LNCAP (cell line): ENCODE measurements around the gene SLC5A1.

Experiments
- TF ChIP-seq, protein P1 (sequence below): fragments of 450-650 bp; IDR thresholded peaks from 2 replicates; pipeline ENCODE4 v1.5.1; 2017; ENCODE audit warnings: mild to moderate bottlenecking

SLC5A1 gene

GRCh38 chr22:32050678-32051515 lies 7.8 kb downstream of the SLC5A1 start:
- TF ChIP-seq, protein P1, sequence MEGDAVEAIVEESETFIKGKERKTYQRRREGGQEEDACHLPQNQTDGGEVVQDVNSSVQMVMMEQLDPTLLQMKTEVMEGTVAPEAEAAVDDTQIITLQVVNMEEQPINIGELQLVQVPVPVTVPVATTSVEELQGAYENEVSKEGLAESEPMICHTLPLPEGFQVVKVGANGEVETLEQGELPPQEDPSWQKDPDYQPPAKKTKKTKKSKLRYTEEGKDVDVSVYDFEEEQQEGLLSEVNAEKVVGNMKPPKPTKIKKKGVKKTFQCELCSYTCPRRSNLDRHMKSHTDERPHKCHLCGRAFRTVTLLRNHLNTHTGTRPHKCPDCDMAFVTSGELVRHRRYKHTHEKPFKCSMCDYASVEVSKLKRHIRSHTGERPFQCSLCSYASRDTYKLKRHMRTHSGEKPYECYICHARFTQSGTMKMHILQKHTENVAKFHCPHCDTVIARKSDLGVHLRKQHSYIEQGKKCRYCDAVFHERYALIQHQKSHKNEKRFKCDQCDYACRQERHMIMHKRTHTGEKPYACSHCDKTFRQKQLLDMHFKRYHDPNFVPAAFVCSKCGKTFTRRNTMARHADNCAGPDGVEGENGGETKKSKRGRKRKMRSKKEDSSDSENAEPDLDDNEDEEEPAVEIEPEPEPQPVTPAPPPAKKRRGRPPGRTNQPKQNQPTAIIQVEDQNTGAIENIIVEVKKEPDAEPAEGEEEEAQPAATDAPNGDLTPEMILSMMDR, result no peak

DNA sequence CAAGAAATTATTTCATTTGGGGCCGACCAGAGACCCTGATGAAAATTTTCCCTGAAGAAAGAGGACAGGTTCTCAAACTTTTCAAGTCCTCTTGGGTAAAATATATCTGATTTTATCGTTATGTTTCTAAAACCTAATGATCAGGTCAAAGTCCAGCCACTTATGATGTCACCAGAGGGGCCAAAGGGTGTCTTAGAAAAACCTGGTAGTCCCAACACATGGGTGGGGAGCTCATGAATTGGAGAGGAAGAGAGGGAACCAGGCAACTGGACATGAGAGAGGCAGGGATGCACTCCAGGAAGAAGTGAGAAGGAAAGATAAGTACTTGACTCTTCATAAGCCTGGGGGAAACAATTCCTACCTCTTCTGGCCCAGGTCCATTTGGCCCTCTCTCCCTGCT lies 9.2 kb downstream of the SLC5A1 start:
- TF ChIP-seq, protein P1, result no peak

DNA sequence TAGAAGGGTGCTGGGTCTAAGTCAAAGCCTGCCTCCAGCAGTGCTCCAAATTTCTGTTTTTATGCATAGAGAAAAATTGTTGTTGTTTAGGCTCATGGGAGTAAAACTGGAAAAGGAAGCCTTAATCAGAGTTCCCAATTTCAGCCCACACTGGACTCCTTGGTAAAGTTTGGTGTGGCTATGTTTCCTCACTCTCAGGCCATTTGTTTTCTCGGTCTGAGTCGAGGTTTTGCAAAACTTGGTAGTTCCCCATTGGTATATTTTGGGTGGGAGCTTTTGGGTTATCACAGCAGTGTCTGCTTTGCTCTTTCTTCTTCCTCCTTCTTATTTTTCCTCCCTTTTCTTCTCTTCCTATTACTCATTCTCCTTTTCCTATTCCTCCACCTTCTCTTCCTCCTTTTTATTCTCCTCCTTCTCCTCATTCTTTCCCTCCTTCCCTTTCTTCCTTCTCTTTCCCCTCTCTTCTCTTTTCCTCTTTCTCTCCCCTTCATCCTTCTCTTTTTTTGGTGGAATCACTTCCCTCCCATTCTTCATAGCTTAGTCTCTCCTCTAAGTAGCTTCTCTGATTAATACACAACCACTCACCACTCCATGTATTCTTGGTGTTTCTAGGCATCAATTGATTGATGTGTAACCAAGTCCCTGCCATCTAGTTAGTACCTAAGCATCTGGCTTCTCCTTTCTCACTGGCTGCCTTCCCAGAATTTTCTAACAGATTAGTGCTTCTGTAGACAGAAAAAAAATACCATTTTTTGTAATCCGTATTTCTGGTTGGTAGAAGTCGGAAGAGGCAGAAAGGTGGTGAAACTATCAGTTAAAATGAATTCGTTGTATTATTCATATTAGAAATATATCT lies 10.1 kb downstream of the SLC5A1 start:
- TF ChIP-seq, protein P1, result no peak

GRCh38 chr22:32055069-32055468 lies 12.0 kb downstream of the SLC5A1 start:
- TF ChIP-seq, protein P1, result no peak

DNA sequence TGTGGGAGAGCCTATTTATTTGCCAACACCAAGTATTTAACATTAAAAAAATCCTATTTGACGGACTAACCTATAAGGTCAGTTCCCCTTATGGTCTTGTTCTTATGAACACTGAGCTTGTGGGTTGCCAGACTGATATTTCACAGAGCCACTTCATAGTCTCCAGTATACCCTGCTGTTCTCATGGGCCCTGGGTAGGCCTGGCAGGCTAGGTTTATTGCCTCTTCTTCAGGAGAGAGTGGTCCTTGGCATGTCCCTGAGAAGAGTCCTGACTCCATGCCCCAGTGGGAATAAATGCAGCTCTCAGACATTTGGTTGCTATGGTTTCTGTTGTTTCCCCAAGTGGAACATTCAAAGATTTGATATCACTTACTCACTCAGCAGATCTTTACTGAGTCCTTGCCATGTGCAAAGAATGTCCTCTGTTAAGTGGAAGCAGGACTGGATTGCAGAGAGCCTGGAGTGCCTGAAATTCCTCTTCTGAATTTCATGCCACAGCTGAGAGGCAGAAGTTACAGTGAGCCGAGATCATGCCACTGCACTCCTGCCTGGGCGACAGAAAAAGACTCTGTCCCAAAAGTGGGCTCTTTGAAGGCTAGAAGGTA lies 15.7 kb downstream of the SLC5A1 start:
- TF ChIP-seq, protein P1, result no peak

DNA sequence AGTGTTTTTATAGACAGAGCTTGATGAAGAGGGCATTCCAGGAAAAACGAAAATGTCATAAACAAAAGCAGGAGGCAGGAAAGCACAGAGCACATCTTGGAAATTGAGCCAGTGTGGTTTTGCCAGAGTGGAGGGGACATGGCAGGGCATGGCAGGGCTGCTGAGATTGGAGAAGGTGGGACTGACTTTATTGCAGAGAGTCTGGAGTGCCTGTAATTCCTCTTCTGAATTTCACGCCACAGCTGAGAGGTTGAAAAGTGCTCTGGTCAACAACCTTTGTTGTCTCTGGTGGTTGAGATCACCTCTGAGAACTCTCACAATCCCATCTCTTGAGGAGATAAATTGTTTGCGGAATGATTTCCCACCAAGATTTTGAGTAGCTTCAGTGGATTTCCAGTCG lies 16.4 kb downstream of the SLC5A1 start:
- TF ChIP-seq, protein P1, result no peak

DNA sequence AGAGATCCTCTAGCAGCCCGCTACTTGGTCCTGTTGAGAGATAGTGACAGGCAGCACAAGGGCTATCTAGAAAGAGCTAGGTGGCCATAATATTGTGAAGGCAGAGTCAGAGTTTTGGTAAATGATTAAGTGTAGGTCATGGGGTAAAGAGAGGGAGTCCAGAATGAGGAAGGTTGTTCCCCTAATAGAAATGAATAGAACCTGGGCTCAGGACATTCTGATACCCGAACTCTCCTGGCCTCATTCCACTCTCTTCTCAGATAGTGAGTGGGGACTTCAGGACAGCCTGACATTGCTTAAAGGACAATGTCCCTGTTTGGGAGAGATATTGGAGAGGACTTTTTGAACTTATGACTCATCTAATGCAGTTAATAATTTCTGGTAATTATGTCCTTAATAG lies 20.6 kb downstream of the SLC5A1 start:
- TF ChIP-seq, protein P1, result no peak
